IPS-NIHi11 (cell line): ENCODE data around the gene METTL21C.

Experiments
- DNase-seq: peaks from one replicate; pipeline ENCODE4 v3.0.0; 2012; ENCODE audit warnings: mixed read lengths, low spot score

Gene METTL21C

GRCh38 chr13:102667023-102667422, 27.8 kb downstream of the METTL21C start:
- DNase-seq = no peak

GRCh38 chr13:102659168-102659713, 35.6 kb downstream of the METTL21C start:
- no peak for DNase-seq

- no peak for DNase-seq
These were observed 36.2 kb downstream of the METTL21C start for GRCh38 chr13:102658660-102659059.

GRCh38 chr13:102657630-102658029, 37.2 kb downstream of the METTL21C start:
- no peak for DNase-seq

GRCh38 chr13:102654756-102655155, 40.1 kb downstream of the METTL21C start:
- no peak for DNase-seq

GRCh38 chr13:102651892-102652291, 43.0 kb downstream of the METTL21C start:
- DNase-seq = no peak

GRCh38 chr13:102651392-102651791, 43.5 kb downstream of the METTL21C start:
- no peak for DNase-seq

GRCh38 chr13:102650444-102650843, 44.4 kb downstream of the METTL21C start:
- no peak for DNase-seq

GRCh38 chr13:102648046-102648445, 46.8 kb downstream of the METTL21C start:
- DNase-seq = no peak

GRCh38 chr13:102645701-102646100, 49.1 kb downstream of the METTL21C start:
- DNase-seq = no peak

- DNase-seq = no peak
These were observed 51.2 kb downstream of the METTL21C start for GRCh38 chr13:102643656-102644055.

GRCh38 chr13:102642475-102642874, 52.4 kb downstream of the METTL21C start:
- DNase-seq = peak; percentile 6

- DNase-seq = no peak
These were observed 52.8 kb downstream of the METTL21C start for GRCh38 chr13:102642029-102642428.

- DNase-seq = no peak
These were observed 56.1 kb downstream of the METTL21C start for GRCh38 chr13:102638741-102639140.
